Amniotic stem cell (primary cell): Measurements from ENCODE around the gene ZNF580.

Experiments
- DNase-seq: peaks from one replicate; lab custom pipeline; 2025; lab: John Stamatoyannopoulos, UW

Gene ZNF580

DNA sequence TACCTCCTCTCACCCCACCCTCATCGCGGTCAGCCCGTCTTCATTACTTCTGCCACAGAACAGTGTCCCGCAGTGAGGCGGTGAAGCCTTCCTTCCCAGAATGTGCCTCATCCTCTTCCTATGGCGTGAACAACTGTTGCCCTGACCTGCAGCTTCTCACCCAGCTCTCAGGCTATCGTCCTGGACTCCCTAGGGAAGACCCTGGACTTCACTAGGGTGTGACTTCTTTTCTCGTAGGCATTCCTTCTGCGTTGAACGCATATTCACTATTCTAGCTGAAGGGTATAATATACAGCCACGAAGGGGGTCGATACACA, 34.4 kb upstream of the ZNF580 start:
- DNase-seq = no peak

DNA sequence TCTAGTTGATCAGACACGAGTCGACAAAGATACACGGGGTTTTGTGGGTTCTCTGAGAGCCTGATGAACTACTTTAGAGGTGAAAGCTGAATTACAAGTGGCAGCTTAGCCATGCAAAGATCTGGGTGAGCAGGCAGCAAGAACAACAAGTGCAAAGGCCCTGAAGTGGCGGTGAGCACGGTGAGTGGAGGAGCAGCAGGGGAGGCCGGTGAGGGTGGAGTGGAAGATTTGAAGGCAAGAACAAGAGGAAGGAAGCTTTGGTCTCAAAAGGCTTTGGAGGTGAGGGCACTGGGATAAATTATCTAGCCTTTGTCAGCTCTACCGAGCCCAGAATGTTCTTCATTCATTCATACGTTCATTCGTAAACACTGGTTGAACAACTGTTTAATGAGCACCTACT, 34.0 kb upstream of the ZNF580 start:
- DNase-seq = no peak

DNA sequence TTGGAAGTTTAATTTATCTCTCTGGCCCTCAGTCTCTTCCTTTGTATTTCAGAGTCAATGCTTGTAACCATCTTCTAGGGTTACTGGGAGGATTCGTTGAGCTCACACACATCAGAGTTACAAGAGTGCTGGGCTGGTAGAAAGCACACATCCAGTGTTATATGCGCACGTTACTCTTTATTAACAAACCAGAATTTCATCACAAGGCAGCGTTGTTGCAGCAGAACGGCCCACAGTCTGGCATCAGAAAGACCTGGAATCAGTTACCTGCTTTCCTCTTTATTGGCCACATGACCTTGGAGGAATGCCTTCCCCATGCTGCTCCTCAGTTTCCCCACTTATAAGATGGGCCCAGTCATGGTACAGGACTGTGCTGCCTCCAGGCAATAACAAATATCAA, 31.5 kb upstream of the ZNF580 start:
- no peak for DNase-seq

DNA sequence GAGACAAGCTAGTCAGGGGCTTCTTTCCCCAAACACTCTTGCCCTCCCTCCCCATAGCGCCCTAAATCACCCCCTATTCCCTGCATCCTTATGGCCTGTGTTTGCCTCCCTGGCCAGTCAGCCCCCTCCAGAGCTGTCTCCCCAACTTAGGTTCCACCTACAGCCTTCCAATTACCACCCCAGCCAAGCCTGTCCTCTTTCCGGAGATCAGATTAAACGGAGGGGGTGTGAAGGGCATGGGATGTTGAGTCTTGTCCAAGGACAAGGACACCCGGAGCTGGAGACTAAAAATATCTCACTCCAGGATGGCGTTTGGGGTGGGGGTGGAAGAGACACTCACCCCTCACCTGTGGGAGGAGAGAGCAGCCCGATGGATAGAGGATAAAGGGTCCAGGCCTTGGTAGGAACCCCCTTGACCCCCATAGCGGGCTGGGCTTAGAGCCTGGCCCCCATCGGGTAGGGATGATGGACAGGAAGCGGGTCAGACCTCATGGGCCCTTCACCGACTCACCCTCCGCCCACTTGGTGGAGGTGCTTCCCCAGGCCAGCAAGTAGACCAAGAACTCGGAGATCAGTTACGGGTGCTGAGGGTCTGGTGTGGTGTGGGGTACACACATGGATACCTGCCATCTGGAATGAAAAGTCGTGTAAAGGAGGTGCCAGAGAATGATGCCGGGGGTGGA, 29.4 kb upstream of the ZNF580 start:
- DNase-seq = no peak

DNA sequence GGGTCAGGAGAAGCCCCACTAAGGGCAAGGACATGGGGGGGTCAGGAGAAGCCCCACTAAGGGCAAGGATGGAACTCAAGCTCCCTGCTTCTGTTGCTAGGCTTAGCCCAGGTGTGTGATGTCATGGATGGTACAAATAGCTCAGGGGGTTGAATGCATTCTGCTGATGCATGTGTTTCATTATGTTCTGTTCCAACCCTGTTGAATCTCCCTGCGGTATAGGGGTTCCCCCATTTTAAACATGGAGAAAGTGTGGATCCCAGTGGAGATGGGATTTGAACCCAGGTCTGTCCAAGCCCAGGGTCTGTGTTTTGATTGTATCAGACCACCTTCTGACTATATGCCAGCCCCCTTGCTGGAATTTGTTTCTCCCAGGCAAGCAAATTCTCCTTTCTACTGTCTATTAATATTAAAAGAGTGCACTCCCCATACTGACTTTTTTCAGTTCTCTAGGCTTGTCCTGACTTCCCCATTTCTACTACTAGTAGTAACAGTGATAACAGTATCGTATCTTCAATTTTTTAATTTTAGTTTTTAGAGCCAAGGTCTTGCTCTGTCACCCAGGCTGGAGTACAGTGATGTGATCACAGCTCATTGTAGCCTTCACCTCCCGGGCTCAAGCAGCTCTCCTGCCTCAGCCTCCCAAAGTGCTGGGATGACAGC, 28.7 kb upstream of the ZNF580 start:
- DNase-seq = no peak

- DNase-seq = no peak
Measured at GRCh38 chr19:55613396-55613795, 27.4 kb upstream of the ZNF580 start.

- no peak for DNase-seq
Measured at GRCh38 chr19:55613930-55614710, 26.7 kb upstream of the ZNF580 start.

GRCh38 chr19:55614711-55615542, 25.9 kb upstream of the ZNF580 start:
- DNase-seq = no peak

DNA sequence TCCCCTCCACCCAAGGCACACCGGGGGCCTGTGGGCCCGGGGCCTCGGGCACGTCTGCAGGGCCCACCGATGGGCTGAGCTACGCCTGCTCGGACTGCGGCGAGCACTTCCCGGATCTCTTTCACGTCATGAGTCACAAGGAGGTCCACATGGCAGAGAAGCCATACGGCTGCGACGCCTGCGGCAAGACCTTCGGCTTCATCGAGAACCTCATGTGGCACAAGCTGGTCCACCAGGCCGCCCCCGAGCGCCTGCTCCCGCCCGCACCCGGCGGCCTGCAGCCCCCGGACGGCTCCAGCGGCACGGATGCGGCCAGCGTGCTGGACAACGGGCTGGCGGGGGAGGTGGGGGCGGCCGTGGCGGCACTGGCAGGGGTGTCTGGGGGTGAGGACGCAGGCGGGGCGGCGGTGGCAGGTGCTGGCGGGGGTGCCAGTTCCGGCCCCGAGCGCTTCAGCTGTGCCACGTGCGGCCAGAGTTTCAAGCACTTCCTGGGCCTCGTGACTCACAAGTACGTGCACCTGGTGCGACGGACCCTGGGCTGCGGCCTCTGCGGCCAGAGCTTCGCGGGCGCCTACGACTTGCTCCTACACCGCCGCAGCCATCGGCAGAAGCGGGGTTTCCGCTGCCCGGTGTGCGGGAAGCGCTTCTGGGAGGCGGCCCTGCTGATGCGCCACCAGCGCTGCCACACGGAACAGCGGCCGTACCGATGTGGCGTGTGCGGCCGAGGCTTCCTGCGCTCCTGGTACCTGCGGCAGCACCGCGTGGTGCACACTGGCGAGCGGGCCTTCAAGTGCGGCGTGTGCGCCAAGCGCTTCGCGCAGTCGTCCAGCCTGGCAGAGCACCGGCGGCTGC, 25.0 kb upstream of the ZNF580 start:
- DNase-seq = no peak

DNA sequence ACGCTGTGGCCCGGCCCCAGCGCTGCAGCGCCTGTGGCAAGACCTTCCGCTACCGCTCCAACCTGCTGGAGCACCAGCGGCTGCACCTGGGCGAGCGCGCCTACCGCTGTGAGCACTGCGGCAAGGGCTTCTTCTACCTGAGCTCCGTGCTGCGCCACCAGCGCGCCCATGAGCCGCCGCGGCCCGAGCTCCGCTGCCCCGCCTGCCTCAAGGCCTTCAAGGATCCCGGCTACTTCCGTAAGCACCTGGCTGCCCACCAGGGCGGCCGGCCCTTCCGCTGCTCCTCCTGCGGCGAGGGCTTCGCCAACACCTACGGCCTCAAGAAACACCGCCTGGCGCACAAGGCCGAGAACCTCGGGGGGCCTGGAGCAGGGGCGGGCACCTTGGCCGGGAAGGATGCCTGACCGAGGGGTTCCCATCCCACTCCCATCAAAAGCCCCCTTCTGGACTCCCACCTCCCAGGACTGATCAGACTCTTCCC, 24.4 kb upstream of the ZNF580 start:
- DNase-seq = no peak

- no peak for DNase-seq
Measured at GRCh38 chr19:55617426-55617825, 23.4 kb upstream of the ZNF580 start.

DNA sequence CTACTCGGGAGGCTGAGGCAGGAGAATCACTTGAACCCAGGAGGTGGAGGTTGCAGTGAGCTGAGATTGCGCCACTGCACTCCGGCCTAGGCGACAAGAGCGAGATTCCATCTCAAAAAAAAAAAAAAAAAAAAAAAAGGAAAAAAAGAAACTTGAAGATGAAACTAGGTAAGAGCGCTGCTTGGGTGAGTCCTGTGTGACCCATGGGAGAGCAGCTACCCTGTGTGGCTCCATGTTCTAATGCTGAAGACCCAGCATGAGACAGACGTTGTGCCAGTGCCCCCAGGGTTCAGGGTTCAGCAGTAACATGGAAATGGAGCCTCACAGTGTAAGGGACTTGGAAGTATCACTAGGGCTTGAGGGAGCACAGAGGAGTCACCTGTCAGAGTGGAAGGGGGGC, 22.4 kb upstream of the ZNF580 start:
- no peak for DNase-seq

- DNase-seq = no peak
Measured at GRCh38 chr19:55619286-55619685, 21.5 kb upstream of the ZNF580 start.

- no peak for DNase-seq
Measured at GRCh38 chr19:55620410-55621204, 20.2 kb upstream of the ZNF580 start.

DNA sequence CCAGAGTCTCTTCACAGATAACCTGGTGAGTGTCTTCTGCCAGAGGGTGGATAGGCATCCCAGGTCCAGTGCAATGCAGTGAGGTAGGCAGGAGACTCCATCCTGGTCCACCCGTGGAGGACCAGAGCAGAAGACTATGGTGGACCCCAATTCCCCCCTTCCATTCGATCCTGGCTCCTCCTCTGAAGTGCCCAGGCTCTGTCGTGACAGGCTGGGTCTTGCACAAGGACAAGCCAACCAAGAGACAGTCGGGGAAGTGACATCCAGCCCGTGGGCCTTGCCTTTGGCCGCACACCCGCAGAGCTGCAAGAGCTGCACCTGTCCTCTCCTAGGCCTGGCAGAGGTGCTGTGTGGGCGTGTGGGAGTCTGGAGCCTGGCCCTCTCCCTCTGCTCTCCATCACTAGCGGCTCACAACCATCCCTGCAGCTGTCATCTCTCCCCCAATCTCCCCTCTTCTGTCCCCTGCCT, 19.6 kb upstream of the ZNF580 start:
- no peak for DNase-seq

DNA sequence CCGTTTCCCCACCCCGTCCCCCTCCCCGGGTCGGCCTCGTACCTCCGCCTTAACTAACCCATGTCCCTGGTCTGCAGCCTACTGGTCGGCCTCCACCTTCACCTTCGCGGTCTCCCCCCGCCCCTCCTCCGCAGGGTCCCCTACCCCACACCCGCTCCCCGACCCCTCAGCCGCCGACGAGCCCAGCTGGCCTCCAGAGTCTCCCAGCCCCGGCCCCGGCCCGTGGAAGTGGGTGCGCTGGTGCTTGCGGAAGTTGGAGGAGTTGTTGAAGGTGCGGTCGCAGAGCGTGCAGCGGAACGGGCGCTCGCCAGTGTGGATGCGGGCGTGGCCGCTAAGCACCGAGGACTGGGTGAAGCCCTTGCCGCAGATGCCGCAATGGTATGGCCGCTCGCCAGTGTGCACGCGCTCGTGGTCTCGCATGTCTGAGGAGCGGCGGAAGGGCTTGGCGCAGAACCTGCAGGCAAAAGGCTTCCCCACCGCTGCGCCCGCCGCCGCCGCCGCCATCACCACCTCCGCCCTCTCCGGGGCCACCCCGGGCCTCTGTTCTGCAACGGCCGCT, 19.1 kb upstream of the ZNF580 start:
- DNase-seq = no peak

GRCh38 chr19:55622242-55622969, 18.4 kb upstream of the ZNF580 start:
- no peak for DNase-seq

GRCh38 chr19:55623130-55623529, 17.7 kb upstream of the ZNF580 start:
- DNase-seq = no peak

DNA sequence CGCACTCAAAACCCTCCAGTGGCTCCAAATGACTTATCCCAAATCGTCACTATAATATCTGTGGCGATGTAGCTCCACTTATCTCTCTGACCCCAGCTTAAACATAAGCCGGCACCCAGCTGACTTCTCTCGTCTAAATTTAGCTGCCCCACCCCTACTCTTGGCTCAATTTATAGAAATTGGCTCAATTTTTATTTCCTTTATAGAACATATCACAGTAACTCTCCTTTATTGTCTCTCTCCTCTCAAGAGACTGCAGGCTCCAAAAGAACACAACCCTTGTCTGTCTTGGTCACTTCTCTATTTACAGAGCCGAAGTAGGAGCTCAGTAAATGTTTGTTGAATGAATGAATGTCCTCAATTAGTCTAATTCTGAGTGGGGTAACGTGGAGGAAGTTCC, 17.2 kb upstream of the ZNF580 start:
- no peak for DNase-seq
